Left cardiac atrium (tissue), 4 donors: ENCODE measurements around the gene WDR4. TPM values are rescaled to one million over a fixed set of nuclear protein-coding genes. Genes with fewer than 3 reads are reported as not detected.
A peak's percentile ranks its signal among the peaks of the same experiment; 100 is the strongest.
"Not testable (repeated sequence)": the region's sequence is repeated elsewhere in the genome, so short reads cannot be mapped to it uniquely, and the experiment has no call there.

Experiments
- ATAC-seq, 2 donors: fragments of 200-7000 bp; cut with Tn5 transposase; one replicate each; pipeline ENCODE4 v1.9.1; 2020; ENCODE audit warnings: mild to moderate bottlenecking in 2 of 2, moderate library complexity in 2 of 2
- DNase-seq: peaks from one replicate; pipeline ENCODE4 v3.0.0-alpha.2; 2020
- intact Hi-C, 2 donors: fragments of 100-400 bp; cut with DNase I; formaldehyde crosslinking; loops; one replicate each; pipeline versions ENCODE4 v1.14.1 to v1.15.1; 2022 to 2023
- total RNA-seq, 2 donors: library from RNA; stranded (reverse); fragmentation: NEBNext Ultra II Directional; extraction: Animal tissue kit (Norgen Biotek cat#: 25700); gene quantifications; one replicate each; pipeline ENCODE4 v1.2.1, GENCODE V29; 2021
- donor health status: DM: no; HTN: yes; CAD: no.
- donor health status: DM: no; HTN: yes; CAD: no; lungs with severe emphysema.
- donor health status: DM: yes; HTN: yes; CAD: no.
- donor health status: Dilated cardiomyopathy.

The WDR4 gene
- total RNA-seq, 2 donors from 2014 or later, result 6.5 to 9.9 TPM

DNA sequence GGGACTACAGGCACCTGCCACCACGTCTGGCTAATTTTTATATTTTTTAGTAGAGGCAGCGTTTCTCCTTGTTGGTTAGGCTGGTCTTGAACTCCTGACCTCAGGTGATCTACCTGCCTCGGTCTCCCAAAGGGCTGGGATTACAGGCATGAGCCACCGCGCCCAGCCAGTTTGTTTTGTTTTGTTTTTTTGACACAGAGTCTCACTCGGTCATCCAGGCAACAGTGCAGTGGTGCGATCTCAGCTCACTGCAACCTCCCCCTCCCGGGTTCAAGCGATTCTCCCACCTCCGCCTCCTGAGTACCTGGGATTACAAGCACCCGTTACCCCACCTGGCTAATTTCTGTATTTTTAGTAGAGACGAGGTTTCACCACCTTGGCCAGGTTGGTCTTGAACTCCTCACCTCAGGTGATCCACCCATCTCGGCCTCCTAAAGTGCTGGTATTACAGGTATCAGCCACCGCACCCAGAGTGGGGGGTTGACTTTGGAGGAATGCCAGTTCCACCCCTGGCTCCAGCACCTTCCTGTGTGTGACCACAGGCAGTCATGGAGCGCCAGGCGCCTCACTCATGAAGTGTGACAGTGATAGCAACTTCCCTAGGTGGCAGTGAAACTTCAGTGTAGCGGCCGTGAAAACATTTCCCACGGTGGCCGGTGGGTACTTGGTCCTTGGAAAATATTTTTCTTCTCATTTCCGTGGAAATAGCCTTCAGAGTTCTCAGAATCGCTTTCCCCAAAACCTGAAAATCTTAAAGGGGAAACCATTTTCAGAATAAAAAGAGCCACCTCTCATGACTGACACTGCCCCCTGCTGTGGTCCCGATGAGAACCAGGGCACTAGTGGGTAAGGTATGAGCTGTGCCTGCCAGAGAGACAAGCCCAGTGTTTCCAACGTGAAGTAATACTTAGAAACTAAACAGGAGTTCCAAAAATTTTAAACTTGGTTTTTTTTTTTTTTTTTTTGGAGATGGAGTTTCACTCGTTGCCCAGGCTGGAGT, 48.6 kb downstream of the WDR4 start:
- ATAC-seq, result no peak
- no peak for DNase-seq

DNA sequence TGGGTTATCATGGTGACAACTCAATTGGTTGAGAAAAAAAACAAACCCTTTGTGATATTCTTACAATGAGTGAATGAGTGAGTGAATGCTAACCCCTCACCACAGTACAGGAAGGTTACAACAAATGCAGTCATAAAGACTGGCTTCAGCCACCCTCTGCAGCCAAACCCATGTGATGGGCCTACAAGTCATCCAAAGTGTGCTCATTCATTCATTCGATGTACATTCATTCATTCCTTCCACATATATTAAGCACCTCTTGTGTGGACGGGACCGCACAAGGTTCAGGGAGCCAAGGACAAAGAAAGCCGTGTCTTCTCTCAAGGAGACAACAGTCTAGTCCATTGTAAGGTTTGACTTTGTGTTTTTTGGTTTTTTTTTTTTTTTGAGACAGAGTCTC, 49.4 kb downstream of the WDR4 start:
- ATAC-seq (no peak), DNase-seq (no peak)
- intact Hi-C loops, result no loop called here

More for the DNA sequence above, 48.6 kb downstream of the WDR4 start:
- intact Hi-C loops, result no loop called here

DNA sequence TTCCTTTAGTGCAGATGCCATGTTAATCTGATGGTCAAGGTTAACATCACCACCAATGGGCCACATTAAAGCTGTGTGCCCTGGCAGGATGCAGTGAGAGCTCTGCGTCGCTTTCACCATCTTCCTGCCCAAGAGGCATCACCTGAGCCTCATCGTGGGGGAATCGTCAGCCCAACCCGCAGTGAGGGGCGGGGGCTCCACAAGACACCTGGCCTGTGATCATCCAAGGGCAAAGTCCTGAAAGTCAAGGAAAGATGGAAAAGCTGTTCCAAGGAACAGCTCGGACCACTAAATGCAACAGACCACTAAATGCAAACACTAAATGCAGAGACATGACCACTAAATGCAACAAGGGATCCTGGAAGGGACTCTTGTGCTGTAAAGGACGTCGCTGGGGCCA, 49.9 kb downstream of the WDR4 start:
- DNase-seq (no peak), ATAC-seq (no peak)
- intact Hi-C loops, result no loop called here

DNA sequence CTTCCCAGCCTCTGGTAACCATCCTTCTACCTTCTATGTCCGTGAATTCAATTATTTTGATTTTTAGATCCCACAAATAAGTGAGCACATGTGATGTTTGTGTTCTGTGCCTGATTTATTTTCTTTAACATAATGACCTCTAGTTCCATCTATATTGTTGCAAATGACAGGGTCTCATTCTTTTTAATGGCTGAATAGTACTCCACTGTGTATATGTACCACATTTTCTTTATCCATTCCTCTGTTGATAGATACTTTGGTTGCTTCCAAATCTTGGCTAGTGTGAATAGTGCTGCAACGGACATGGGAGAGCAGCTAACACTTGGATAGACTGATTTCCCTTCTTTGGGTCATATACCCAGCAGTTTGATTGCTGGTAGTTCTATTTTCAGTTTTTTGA, 51.8 kb downstream of the WDR4 start:
- intact Hi-C loops, result no loop called here
- no peak for ATAC-seq
- no peak for DNase-seq

- DNase-seq, result no peak
- no peak for ATAC-seq
- intact Hi-C loops, result loop anchor here in 1 of 2 donors (5.0 kb wide), 1 partner anchor 224 kb away; no protein-coding TSS in a partner anchor
Measured at GRCh38 chr21:42820616-42821465, 58.5 kb downstream of the WDR4 start.

GRCh38 chr21:42819861-42820615, 59.3 kb downstream of the WDR4 start:
- DNase-seq (no peak), ATAC-seq (no peak)

DNA sequence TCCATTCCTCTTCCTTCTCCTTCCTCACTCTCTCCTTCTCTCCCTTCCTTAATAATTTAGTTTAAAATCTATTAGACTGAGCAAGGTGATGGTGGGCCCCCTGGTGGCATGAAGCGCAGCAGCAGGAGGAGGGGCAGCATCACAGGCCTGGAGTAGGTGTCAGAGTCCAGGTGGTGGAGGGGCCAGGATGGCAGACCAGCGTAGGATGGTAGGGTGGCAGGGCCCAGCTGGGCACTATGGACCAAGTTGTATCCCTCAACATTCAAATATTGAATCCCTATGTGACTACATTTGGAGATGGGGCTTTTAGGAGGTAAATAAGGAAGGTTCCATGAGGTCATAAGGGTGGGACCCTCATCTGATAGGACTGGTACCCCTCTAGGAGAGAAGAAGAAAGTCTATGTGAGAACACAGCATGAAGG, 61.0 kb downstream of the WDR4 start:
- ATAC-seq (peak; percentile 73), DNase-seq (peak; percentile 63)
- intact Hi-C loops, result loop anchor here in 1 of 2 donors (5.0 kb wide), 1 partner anchor 226 kb away; no protein-coding TSS in a partner anchor

More at GRCh38 chr21:42819861-42820615, 59.3 kb downstream of the WDR4 start:
- intact Hi-C loops, result loop anchor here (5.0 kb wide), 2 partner anchors 223 to 228 kb away; no protein-coding TSS in a partner anchor

DNA sequence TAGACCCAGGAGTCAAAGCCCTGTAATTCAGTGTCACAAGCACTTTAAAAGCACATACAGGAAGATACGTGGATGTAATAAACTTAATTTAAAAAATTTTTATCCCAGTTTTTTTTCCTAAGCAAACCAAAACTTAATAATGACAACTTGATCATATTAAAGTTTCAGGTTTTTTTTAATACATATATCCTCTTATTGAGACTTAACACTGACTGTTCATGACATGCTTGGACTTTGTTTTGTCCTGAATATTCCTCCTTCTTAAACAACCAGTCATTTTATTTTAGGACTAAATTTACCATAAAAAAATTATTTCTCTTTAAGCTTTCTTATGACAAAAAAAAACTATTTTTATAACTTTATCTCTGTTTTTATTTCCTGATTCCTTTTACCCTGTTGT, 64.1 kb downstream of the WDR4 start:
- intact Hi-C loops, result loop anchor here in 1 of 2 donors (5.0 kb wide), 1 partner anchor 223 kb away; no protein-coding TSS in a partner anchor
- DNase-seq (no peak), ATAC-seq (no peak)

GRCh38 chr21:42812528-42813241, 66.7 kb downstream of the WDR4 start:
- ATAC-seq, intact Hi-C loops, DNase-seq: not testable (repeated sequence)

GRCh38 chr21:42811960-42812359, 67.4 kb downstream of the WDR4 start:
- no peak for ATAC-seq

DNA sequence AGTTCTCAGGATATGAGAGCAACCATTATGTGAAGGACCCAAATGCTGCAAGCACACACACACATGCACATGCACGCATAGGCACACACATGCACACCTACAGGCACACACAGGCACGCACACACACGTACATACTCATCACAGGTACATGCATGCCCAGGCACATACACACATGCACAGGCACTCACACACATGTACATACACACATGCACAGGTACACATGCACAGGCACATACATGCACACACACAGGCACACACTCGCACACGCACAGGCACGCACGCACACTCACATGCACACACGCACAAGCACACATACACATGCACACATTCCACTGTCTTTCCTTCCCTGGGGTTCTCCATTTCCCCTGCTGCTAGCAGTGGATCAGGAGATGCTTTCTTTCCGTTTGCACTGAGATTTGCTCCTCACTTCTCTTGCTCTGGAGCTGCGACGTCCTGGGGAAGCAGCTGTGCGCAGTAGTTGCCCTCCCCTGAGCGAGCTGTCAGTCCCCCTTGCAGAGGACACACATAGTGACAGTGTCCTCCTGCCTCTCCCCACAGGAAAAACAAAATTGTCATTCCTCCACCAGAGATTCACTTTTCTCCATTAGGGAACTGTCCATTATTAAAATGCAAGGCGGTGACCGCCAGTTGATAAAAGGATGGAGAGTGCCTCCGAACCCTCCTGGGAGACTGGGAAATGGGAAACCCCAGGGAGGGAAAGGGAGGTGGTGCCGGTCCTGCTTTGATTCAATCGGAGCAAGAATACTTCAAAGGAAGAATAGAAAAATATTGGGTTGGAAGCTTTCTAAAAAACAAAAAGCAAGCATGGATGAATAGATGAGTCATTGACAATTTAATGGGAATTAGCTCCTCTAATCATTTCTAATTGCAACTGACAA, 69.5 kb downstream of the WDR4 start:
- no peak for ATAC-seq
- intact Hi-C loops, result no loop called here
- DNase-seq, result no peak

More at GRCh38 chr21:42811960-42812359, 67.4 kb downstream of the WDR4 start:
- intact Hi-C loops, result no loop called here
- DNase-seq, result no peak

DNA sequence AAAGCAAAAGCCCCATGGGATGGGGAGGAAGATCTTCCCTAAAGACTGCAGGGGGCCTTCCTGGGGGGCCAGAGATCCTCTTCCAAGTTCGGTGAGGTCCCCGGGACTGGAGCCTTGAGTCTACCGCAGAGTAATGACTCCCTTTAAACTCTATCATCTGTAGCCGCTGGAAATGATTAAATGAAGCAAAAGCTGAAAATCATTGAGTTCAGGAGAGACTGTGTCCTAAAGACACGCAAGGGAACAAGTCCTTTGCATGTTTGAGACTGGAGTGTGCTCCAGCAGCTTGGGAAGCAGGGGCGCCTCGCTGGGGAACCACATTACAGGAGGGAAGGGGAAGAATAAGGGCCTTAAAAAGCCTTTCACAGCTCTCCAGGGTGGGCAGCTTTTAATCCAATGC, 70.2 kb downstream of the WDR4 start:
- intact Hi-C loops, result no loop called here
- DNase-seq (no peak), ATAC-seq (no peak)

GRCh38 chr21:42807938-42808613, 71.3 kb downstream of the WDR4 start:
- DNase-seq (no peak), ATAC-seq (no peak)
- intact Hi-C loops, result no loop called here

DNA sequence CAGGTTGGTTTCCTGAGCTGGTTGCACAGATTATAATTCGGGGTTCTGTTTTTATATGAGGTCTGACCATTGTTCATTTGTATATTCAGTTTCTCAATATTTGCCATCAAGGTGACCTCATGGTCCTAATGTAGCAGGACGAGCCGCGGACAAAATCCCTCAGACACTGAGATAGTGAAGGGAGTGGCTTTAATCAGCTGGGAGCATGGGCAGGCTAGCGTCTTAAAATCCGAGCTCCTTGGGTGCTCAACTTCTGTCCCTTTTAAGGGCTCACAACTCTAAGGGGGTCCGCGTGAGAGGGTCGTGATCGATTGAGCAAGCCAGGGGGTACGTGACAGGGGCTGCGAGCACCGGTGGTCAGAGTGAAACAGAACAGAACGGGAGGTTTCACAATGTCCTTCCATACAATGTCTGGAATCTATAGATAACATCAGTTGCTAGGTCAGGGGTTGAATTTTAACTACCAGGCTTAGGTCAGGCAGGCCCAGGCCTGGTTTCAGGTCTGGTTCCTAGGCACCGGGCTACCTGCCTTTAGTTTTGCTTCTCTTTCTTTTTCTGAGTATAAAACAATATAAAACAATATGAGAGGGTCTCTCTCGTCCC, 71.9 kb downstream of the WDR4 start:
- intact Hi-C loops, ATAC-seq, DNase-seq: not testable (repeated sequence)

DNA sequence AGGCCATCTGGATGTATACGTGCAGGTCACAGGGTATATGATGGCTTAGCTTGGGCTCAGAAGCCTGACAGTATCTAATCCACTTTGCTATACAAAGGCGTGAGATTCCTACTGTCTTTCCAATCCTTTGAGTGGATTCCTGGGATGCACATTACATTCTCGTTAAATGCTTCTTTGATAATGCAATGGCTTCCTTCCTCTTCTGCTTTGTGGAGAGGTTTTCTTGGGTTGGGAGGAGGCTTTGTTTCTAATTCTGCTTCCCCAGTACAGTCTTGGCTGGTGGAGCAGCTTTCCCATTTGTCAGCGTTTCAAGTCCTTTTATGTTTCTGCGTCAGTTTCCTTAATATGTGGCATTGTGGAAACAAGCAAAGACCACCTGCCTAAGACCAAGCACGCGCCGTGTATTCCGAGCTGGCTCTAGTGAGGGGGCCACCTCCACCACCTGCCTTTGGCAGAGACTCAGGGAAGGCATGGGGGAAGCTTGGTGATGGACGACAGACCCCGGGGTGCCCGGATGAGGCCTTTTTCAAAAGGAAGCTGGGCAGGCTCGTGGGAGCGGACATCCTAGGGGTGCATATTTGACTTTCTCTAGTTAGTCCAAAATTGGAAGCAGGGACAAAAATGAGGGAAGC, 72.7 kb downstream of the WDR4 start:
- ATAC-seq (no peak), DNase-seq (no peak)
- intact Hi-C loops, result no loop called here

- intact Hi-C loops, ATAC-seq, DNase-seq: not testable (repeated sequence)
Measured at GRCh38 chr21:42801616-42802015, 77.7 kb downstream of the WDR4 start.
